SK-N-SH (cell line): Measurements from ENCODE around the gene U2AF1L4.

Source experiments
- EP300 ChIP-seq, 2 experiments: IDR thresholded peaks; 2 replicates each; pipeline versions ENCODE4 v1.4.0 to v1.6.1; 2012; ENCODE audit warnings: borderline replicate concordance in 1 of 2, low read depth in 1 of 2, low read length in 1 of 2
- EZH2phosphoT487 ChIP-seq: fragments of 200-600 bp; sonication (generic); IDR thresholded peaks from 2 replicates; pipeline ENCODE4 v1.6.1; 2017; ENCODE audit warnings: low read depth, mixed run types, mild to moderate bottlenecking, antibody characterized with exemption, moderate library complexity, borderline replicate concordance
- JUND ChIP-seq: IDR thresholded peaks from 2 replicates; pipeline ENCODE4 v1.4.0; 2012
- RFX5 ChIP-seq: IDR thresholded peaks from 2 replicates; pipeline ENCODE4 v1.6.1; 2012; ENCODE audit warnings: mild to moderate bottlenecking, improper control_type of control experiment, low read length
- TEAD4 ChIP-seq: IDR thresholded peaks from 2 replicates; pipeline ENCODE4 v1.4.0; 2012; ENCODE audit warnings: mild to moderate bottlenecking, borderline replicate concordance; ENCODE audit not compliant: insufficient read depth
- TF ChIP-seq, protein P1 (sequence below): fragments of 200-600 bp; sonication (generic); IDR thresholded peaks from 2 replicates; pipeline ENCODE4 v1.6.1; 2017; ENCODE audit warnings: antibody characterized with exemption, mild to moderate bottlenecking, moderate library complexity
- TF ChIP-seq, protein P2 (sequence below): fragments of 150-350 bp; IDR thresholded peaks from 2 replicates; pipeline ENCODE4 v1.6.1; 2017; ENCODE audit warnings: antibody characterized with exemption, low read length, low read depth, borderline replicate concordance
- TF ChIP-seq, protein P3 (sequence below): IDR thresholded peaks from 2 replicates; pipeline ENCODE4 v1.4.0; 2012; ENCODE audit warnings: low read depth, borderline replicate concordance
- TF ChIP-seq, protein P4 (sequence below): IDR thresholded peaks from 2 replicates; pipeline ENCODE4 v1.6.1; 2012; ENCODE audit warnings: mild to moderate bottlenecking, low read depth, low read length, moderate library complexity

DNA sequence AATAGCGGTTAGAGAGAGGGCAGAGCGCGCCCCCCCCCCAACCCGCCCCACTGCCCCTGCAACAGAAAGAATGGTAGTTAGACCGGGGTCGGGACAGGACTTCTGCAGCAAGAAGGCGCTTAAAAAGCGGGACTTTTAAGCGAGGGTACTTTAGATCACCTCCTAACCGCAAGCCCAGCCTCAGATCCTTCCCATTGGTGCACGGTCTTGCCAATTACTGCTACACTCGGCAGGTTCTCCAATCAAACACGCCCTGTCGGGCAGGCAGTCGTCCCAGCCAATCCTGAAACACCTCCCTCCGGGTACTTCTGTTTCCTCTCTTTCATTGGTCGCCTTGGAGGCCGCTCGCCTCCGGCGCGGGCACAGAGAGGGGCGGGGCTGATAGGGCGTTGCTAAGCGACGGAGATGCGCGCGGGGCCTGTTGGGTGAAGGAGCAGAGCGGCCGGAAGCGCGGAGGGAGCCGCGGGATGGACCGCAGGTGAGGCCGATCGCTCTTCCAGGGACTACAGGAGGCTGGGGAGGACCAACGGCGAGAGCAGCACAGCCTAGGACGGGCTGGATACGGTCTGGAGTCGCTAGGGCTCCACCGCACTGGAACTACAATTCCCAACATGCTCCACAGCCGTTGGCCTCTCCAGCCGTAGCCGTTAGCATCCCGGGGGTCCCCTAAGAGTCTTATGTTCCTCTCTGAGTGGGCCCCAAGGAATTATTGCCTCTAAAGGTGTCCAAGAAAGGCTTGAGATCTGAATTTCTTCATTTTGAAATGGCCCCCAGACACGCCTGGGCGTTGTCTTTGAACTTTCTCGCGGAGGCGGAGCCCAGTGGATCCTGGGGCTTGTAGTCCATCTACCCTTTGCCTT, 12.8 kb upstream of the U2AF1L4 start, which contains the start of gene PROSER3:
- TF ChIP-seq, protein P1, sequence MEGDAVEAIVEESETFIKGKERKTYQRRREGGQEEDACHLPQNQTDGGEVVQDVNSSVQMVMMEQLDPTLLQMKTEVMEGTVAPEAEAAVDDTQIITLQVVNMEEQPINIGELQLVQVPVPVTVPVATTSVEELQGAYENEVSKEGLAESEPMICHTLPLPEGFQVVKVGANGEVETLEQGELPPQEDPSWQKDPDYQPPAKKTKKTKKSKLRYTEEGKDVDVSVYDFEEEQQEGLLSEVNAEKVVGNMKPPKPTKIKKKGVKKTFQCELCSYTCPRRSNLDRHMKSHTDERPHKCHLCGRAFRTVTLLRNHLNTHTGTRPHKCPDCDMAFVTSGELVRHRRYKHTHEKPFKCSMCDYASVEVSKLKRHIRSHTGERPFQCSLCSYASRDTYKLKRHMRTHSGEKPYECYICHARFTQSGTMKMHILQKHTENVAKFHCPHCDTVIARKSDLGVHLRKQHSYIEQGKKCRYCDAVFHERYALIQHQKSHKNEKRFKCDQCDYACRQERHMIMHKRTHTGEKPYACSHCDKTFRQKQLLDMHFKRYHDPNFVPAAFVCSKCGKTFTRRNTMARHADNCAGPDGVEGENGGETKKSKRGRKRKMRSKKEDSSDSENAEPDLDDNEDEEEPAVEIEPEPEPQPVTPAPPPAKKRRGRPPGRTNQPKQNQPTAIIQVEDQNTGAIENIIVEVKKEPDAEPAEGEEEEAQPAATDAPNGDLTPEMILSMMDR, result no peak
- TF ChIP-seq JUND (no peak), TEAD4 (no peak), RFX5 (peak; percentile 63; the same call in 1 of the 2 replicates), EZH2phosphoT487 (no peak), EP300 (IDR thresholded peaks at IDR 0.05; ENCODE audit: borderline replicate concordance in 1 of 2, low read depth in 1 of 2, low read length in 1 of 2) (no peak)
- TF ChIP-seq, protein P2, sequence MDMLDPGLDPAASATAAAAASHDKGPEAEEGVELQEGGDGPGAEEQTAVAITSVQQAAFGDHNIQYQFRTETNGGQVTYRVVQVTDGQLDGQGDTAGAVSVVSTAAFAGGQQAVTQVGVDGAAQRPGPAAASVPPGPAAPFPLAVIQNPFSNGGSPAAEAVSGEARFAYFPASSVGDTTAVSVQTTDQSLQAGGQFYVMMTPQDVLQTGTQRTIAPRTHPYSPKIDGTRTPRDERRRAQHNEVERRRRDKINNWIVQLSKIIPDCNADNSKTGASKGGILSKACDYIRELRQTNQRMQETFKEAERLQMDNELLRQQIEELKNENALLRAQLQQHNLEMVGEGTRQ, result no peak
- TF ChIP-seq, protein P3, sequence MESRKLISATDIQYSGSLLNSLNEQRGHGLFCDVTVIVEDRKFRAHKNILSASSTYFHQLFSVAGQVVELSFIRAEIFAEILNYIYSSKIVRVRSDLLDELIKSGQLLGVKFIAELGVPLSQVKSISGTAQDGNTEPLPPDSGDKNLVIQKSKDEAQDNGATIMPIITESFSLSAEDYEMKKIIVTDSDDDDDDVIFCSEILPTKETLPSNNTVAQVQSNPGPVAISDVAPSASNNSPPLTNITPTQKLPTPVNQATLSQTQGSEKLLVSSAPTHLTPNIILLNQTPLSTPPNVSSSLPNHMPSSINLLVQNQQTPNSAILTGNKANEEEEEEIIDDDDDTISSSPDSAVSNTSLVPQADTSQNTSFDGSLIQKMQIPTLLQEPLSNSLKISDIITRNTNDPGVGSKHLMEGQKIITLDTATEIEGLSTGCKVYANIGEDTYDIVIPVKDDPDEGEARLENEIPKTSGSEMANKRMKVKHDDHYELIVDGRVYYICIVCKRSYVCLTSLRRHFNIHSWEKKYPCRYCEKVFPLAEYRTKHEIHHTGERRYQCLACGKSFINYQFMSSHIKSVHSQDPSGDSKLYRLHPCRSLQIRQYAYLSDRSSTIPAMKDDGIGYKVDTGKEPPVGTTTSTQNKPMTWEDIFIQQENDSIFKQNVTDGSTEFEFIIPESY, result peak; percentile 93
- TF ChIP-seq, protein P4, sequence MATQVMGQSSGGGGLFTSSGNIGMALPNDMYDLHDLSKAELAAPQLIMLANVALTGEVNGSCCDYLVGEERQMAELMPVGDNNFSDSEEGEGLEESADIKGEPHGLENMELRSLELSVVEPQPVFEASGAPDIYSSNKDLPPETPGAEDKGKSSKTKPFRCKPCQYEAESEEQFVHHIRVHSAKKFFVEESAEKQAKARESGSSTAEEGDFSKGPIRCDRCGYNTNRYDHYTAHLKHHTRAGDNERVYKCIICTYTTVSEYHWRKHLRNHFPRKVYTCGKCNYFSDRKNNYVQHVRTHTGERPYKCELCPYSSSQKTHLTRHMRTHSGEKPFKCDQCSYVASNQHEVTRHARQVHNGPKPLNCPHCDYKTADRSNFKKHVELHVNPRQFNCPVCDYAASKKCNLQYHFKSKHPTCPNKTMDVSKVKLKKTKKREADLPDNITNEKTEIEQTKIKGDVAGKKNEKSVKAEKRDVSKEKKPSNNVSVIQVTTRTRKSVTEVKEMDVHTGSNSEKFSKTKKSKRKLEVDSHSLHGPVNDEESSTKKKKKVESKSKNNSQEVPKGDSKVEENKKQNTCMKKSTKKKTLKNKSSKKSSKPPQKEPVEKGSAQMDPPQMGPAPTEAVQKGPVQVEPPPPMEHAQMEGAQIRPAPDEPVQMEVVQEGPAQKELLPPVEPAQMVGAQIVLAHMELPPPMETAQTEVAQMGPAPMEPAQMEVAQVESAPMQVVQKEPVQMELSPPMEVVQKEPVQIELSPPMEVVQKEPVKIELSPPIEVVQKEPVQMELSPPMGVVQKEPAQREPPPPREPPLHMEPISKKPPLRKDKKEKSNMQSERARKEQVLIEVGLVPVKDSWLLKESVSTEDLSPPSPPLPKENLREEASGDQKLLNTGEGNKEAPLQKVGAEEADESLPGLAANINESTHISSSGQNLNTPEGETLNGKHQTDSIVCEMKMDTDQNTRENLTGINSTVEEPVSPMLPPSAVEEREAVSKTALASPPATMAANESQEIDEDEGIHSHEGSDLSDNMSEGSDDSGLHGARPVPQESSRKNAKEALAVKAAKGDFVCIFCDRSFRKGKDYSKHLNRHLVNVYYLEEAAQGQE, result no peak
